Activated naive CD8-positive, alpha-beta T cell treated with anti-CD3 and anti-CD28 coated beads, Interleukin-2, amount 50 U/mL, for 24 hours (primary cell): ENCODE results near the gene KLHL6.
A peak's percentile ranks its signal among the peaks of the same experiment; 100 is the strongest.
"Not testable (repeated sequence)": the region's sequence is repeated elsewhere in the genome, so short reads cannot be mapped to it uniquely, and the experiment has no call there.

Source experiments
- ATAC-seq: fragments of 150-1000 bp; cut with Tn5 transposase; one replicate; pipeline ENCODE4 v1.10.0; 2021
- DNase-seq: peaks from one replicate; pipeline ENCODE4 v3.0.0; 2021
- H3K27ac Mint-ChIP-seq: one replicate; pipeline ENCODE4 v1.8.0; 2021; ENCODE audit warnings: mild to moderate bottlenecking, mixed read lengths
- H3K27me3 Mint-ChIP-seq: one replicate; pipeline ENCODE4 v1.8.0; 2021; ENCODE audit warnings: mixed read lengths
- H3K36me3 Mint-ChIP-seq: one replicate; pipeline ENCODE4 v1.8.0; 2021; ENCODE audit warnings: low read depth, mixed read lengths
- H3K4me1 Mint-ChIP-seq: one replicate; pipeline ENCODE4 v1.8.0; 2021; ENCODE audit warnings: mixed read lengths
- H3K4me3 Mint-ChIP-seq: one replicate; pipeline ENCODE4 v1.8.0; 2021; ENCODE audit warnings: mild to moderate bottlenecking, moderate library complexity, mixed read lengths
- H3K9me3 Mint-ChIP-seq: one replicate; pipeline ENCODE4 v1.8.0; 2021; ENCODE audit warnings: mixed read lengths

KLHL6 gene

GRCh38 chr3:183513046-183513706 is 42.3 kb downstream of the KLHL6 start:
- Mint-ChIP-seq H3K27ac (peak overlapping the region; percentile 64), H3K27me3 (no peaks in the 10 kb centered on the region), H3K9me3 (no peaks in the 10 kb centered on the region), H3K4me1 (peaks cover 64% of the 10 kb centered on the region), H3K4me3 (no peak overlapping the region), H3K36me3 (peaks cover 32% of the 10 kb centered on the region)
- DNase-seq (peak; percentile 39), ATAC-seq (peak; percentile 64)

GRCh38 chr3:183511286-183512131 is 44.0 kb downstream of the KLHL6 start:
- H3K9me3 Mint-ChIP-seq, ATAC-seq, H3K27me3 Mint-ChIP-seq, H3K4me3 Mint-ChIP-seq, DNase-seq: not testable (repeated sequence)
- Mint-ChIP-seq H3K36me3 (peaks cover 36% of the 10 kb centered on the region), H3K27ac (peak overlapping the region; percentile 46), H3K4me1 (peaks cover 50% of the 10 kb centered on the region)

GRCh38 chr3:183508821-183509220 is 46.7 kb downstream of the KLHL6 start:
- H3K36me3 Mint-ChIP-seq: peaks cover 46% of the 10 kb centered on the region
- peaks cover 24% of the 10 kb centered on the region for H3K4me1 Mint-ChIP-seq
- H3K9me3 Mint-ChIP-seq: peaks cover 5% of the 10 kb centered on the region
- ATAC-seq (no peak), DNase-seq (no peak)
- no peaks in the 10 kb centered on the region for H3K27me3 Mint-ChIP-seq
- H3K27ac Mint-ChIP-seq: no peak overlapping the region
- no peak overlapping the region for H3K4me3 Mint-ChIP-seq

- DNase-seq (no peak), ATAC-seq (no peak)
- Mint-ChIP-seq H3K9me3 (peaks cover 5% of the 10 kb centered on the region), H3K27me3 (no peaks in the 10 kb centered on the region), H3K36me3 (peaks cover 45% of the 10 kb centered on the region), H3K4me3 (no peak overlapping the region), H3K27ac (no peak overlapping the region), H3K4me1 (peaks cover 14% of the 10 kb centered on the region)
These were observed 48.0 kb downstream of the KLHL6 start for GRCh38 chr3:183507551-183507950.

GRCh38 chr3:183506674-183507320 is 48.7 kb downstream of the KLHL6 start:
- Mint-ChIP-seq H3K9me3 (peaks cover 5% of the 10 kb centered on the region), H3K27ac (no peak overlapping the region), H3K27me3 (no peaks in the 10 kb centered on the region), H3K36me3 (peaks cover 45% of the 10 kb centered on the region), H3K4me1 (peaks cover 10% of the 10 kb centered on the region), H3K4me3 (no peak overlapping the region)
- no peak for ATAC-seq
- DNase-seq: no peak

GRCh38 chr3:183504597-183504996 is 50.9 kb downstream of the KLHL6 start:
- peak overlapping the region; percentile 44 for H3K27ac Mint-ChIP-seq
- ATAC-seq: no peak

GRCh38 chr3:183503746-183504145 is 51.8 kb downstream of the KLHL6 start:
- peaks cover 56% of the 10 kb centered on the region for H3K36me3 Mint-ChIP-seq
- no peak overlapping the region for H3K27ac Mint-ChIP-seq
- DNase-seq (no peak), ATAC-seq (no peak)
- no peaks in the 10 kb centered on the region for H3K4me1 Mint-ChIP-seq
- H3K9me3 Mint-ChIP-seq: peaks cover 5% of the 10 kb centered on the region
- no peak overlapping the region for H3K4me3 Mint-ChIP-seq
- H3K27me3 Mint-ChIP-seq: no peaks in the 10 kb centered on the region

More at GRCh38 chr3:183504597-183504996, 50.9 kb downstream of the KLHL6 start:
- DNase-seq: no peak
- H3K27me3 Mint-ChIP-seq: no peaks in the 10 kb centered on the region
- no peak overlapping the region for H3K4me3 Mint-ChIP-seq
- H3K9me3 Mint-ChIP-seq: peaks cover 5% of the 10 kb centered on the region
- peaks cover 55% of the 10 kb centered on the region for H3K36me3 Mint-ChIP-seq
- peaks cover 1% of the 10 kb centered on the region for H3K4me1 Mint-ChIP-seq

- H3K27ac Mint-ChIP-seq: no peak overlapping the region
- H3K4me1 Mint-ChIP-seq: no peaks in the 10 kb centered on the region
- ATAC-seq (no peak), DNase-seq (no peak)
- H3K4me3 Mint-ChIP-seq: no peak overlapping the region
- peaks cover 47% of the 10 kb centered on the region for H3K36me3 Mint-ChIP-seq
- no peaks in the 10 kb centered on the region for H3K27me3 Mint-ChIP-seq
- peaks cover 5% of the 10 kb centered on the region for H3K9me3 Mint-ChIP-seq
These were observed 53.0 kb downstream of the KLHL6 start for GRCh38 chr3:183502237-183503181.

GRCh38 chr3:183500981-183501704 is 54.4 kb downstream of the KLHL6 start:
- Mint-ChIP-seq H3K27ac (no peak overlapping the region), H3K27me3 (no peaks in the 10 kb centered on the region), H3K9me3 (no peaks in the 10 kb centered on the region), H3K36me3 (peaks cover 42% of the 10 kb centered on the region), H3K4me1 (no peaks in the 10 kb centered on the region), H3K4me3 (no peak overlapping the region)
- DNase-seq (no peak), ATAC-seq (no peak)

GRCh38 chr3:183500319-183500718 is 55.2 kb downstream of the KLHL6 start:
- Mint-ChIP-seq H3K36me3 (peaks cover 37% of the 10 kb centered on the region), H3K9me3 (no peaks in the 10 kb centered on the region), H3K27ac (no peak overlapping the region), H3K4me3 (no peak overlapping the region), H3K4me1 (no peaks in the 10 kb centered on the region), H3K27me3 (no peaks in the 10 kb centered on the region)
- DNase-seq (no peak), ATAC-seq (no peak)

GRCh38 chr3:183498634-183499033 is 56.9 kb downstream of the KLHL6 start:
- H3K27ac Mint-ChIP-seq: no peak overlapping the region
- no peaks in the 10 kb centered on the region for H3K9me3 Mint-ChIP-seq
- DNase-seq (no peak), ATAC-seq (no peak)
- H3K36me3 Mint-ChIP-seq: peaks cover 27% of the 10 kb centered on the region
- H3K4me1 Mint-ChIP-seq: no peaks in the 10 kb centered on the region
- no peaks in the 10 kb centered on the region for H3K27me3 Mint-ChIP-seq
- no peak overlapping the region for H3K4me3 Mint-ChIP-seq

- Mint-ChIP-seq H3K4me1 (no peaks in the 10 kb centered on the region), H3K9me3 (no peaks in the 10 kb centered on the region), H3K36me3 (peaks cover 34% of the 10 kb centered on the region), H3K4me3 (no peak overlapping the region), H3K27ac (no peak overlapping the region), H3K27me3 (no peaks in the 10 kb centered on the region)
- ATAC-seq: no peak
- no peak for DNase-seq
These were observed 58.2 kb downstream of the KLHL6 start for GRCh38 chr3:183497313-183497712.

- peaks cover 42% of the 10 kb centered on the region for H3K36me3 Mint-ChIP-seq
- H3K4me3 Mint-ChIP-seq: no peak overlapping the region
- no peak for ATAC-seq
- H3K9me3 Mint-ChIP-seq: no peaks in the 10 kb centered on the region
- H3K27me3 Mint-ChIP-seq: no peaks in the 10 kb centered on the region
- H3K4me1 Mint-ChIP-seq: no peaks in the 10 kb centered on the region
- no peak overlapping the region for H3K27ac Mint-ChIP-seq
- no peak for DNase-seq
These were observed 59.2 kb downstream of the KLHL6 start for GRCh38 chr3:183496311-183496710.
